Esophagus muscularis mucosa (tissue), 4 donors: ENCODE results near the gene CLEC16A. TPM values are rescaled to one million over a fixed set of nuclear protein-coding genes. Genes with fewer than 3 reads are reported as not detected.

Experiments used
- DNase-seq: peaks from one replicate; pipeline ENCODE4 v3.0.0-alpha.2; 2017; ENCODE audit errors: extremely low spot score
- H3K27ac ChIP-seq, 4 donors: fragments of 200-600 bp; sonication (generic); replicated peaks in 1 of 4; 1 replicate in 3 of 4; 2 replicates in 1 of 4; pipeline ENCODE4 v1.5.1; 2016 to 2019; ENCODE audit warnings: mild to moderate bottlenecking in 1 of 4
- H3K27me3 ChIP-seq, 4 donors: fragments of 200-600 bp; sonication (generic); one replicate each; pipeline versions ENCODE4 v1.5.1 to v1.6.0; 2016 to 2019
- H3K36me3 ChIP-seq, 4 donors: fragments of 200-600 bp; sonication (generic); one replicate each; pipeline ENCODE4 v1.5.1; 2016 to 2019
- H3K4me1 ChIP-seq, 4 donors: fragments of 200-600 bp; sonication (generic); one replicate each; pipeline ENCODE4 v1.5.1; 2016 to 2019
- H3K4me3 ChIP-seq, 4 donors: fragments of 200-600 bp; sonication (generic); 1 replicate in 2 of 4; 2 replicates in 2 of 4; pipeline ENCODE4 v1.5.1; 2016 to 2019; ENCODE audit warnings: mild to moderate bottlenecking in 4 of 4, moderate library complexity in 1 of 4
- H3K9me3 ChIP-seq, 4 donors: fragments of 200-600 bp; sonication (generic); 1 replicate in 3 of 4; 2 replicates in 1 of 4; pipeline ENCODE4 v1.5.1; 2016 to 2019
- CTCF ChIP-seq, 3 experiments: fragments of 200-600 bp in 2 of 3; fragments of 450-650 bp in 1 of 3; sonication (generic) in 2 of 3; IDR thresholded peaks; one replicate each; pipeline ENCODE4 v1.5.1; 2017 to 2019; ENCODE audit warnings: antibody characterized with exemption in 3 of 3, mild to moderate bottlenecking in 2 of 3, moderate library complexity in 1 of 3
- EP300 ChIP-seq: sonication (generic); formaldehyde crosslinking; IDR thresholded peaks from one replicate; pipeline ENCODE4 v1.6.1; 2017; ENCODE audit warnings: antibody characterized with exemption
- POLR2A ChIP-seq: fragments of 450-650 bp; IDR thresholded peaks from one replicate; pipeline ENCODE4 v1.6.1; 2017; ENCODE audit warnings: antibody characterized with exemption, moderate library complexity, mild to moderate bottlenecking, low read depth
- POLR2AphosphoS5 ChIP-seq, 2 donors: sonication (generic); formaldehyde crosslinking; IDR thresholded peaks; one replicate each; pipeline ENCODE4 v1.6.1; 2017; ENCODE audit warnings: antibody characterized with exemption in 2 of 2
- WGBS: methylation state at CpG from one replicate; pipeline ENCODE4 v1.1.5; 2018; 5-methylcytosine and 5-hydroxymethylcytosine counted together
- intact Hi-C: fragments of 100-400 bp; cut with DNase I; formaldehyde crosslinking; loops from one replicate; pipeline ENCODE4 v1.15.1; 2023
- total RNA-seq, 4 donors: library from RNA; depleted of rRNA; stranded (reverse); fragments of >200 nt; gene quantifications; one replicate each; pipeline versions ENCODE4 v1.1.0 to v1.2.1, GENCODE V29; 2016

CLEC16A gene
- total RNA-seq, 4 donors from 2014 or later, result 22.3 to 34.7 (median 29.2) TPM

- intact Hi-C loops, result no loop called here
- DNase-seq, result no peak
- Histone ChIP-seq H3K36me3 (no peaks in the 10 kb centered on the region), H3K27me3 (no peaks in the 10 kb centered on the region), H3K4me3 (no peak overlapping the region), H3K4me1 (peaks cover 31 to 64% (median 47%) of the 10 kb centered on the region in 4 donors), H3K27ac (peak overlapping the region; percentile 8 to 62 (median 50)), H3K9me3 (no peaks in the 10 kb centered on the region)
- TF ChIP-seq POLR2AphosphoS5 (IDR thresholded peaks at IDR 0.05), result peak in 1 of 2 donors; percentile 74
- no peak for TF ChIP-seq EP300
- 42% methylated on average over 7 of the region's 7 CpGs for WGBS
Observed at GRCh38 chr16:11105038-11105903, 160.9 kb downstream of the CLEC16A start.

- WGBS, result 94% methylated on average over 6 of the region's 6 CpGs
- Histone ChIP-seq H3K4me1 (peaks cover 23 to 52% (median 37%) of the 10 kb centered on the region in 4 donors), H3K36me3 (no peaks in the 10 kb centered on the region), H3K27ac (no peak overlapping the region), H3K9me3 (peaks cover 0 to 10% (median 5%) of the 10 kb centered on the region in 4 donors), H3K27me3 (no peaks in the 10 kb centered on the region), H3K4me3 (no peak overlapping the region)
- TF ChIP-seq POLR2A (no peak), CTCF (IDR thresholded peaks at IDR 0.05) (no peak), EP300 (no peak), POLR2AphosphoS5 (IDR thresholded peaks at IDR 0.05) (no peak)
- DNase-seq, result no peak
- intact Hi-C loops, result no loop called here
Observed at GRCh38 chr16:11106726-11107125, 162.4 kb downstream of the CLEC16A start.

GRCh38 chr16:11107780-11108465, 163.6 kb downstream of the CLEC16A start:
- intact Hi-C loops, result no loop called here
- Histone ChIP-seq H3K4me1 (peaks cover 20 to 56% (median 39%) of the 10 kb centered on the region in 4 donors), H3K36me3 (no peaks in the 10 kb centered on the region), H3K4me3 (no peak overlapping the region), H3K27ac (no peak overlapping the region), H3K9me3 (peaks cover 0 to 10% (median 5%) of the 10 kb centered on the region in 4 donors), H3K27me3 (no peaks in the 10 kb centered on the region)
- no peak for DNase-seq
- 58% methylated on average over 6 of the region's 8 CpGs for WGBS
- TF ChIP-seq CTCF (IDR thresholded peaks at IDR 0.05), result no peak

GRCh38 chr16:11108466-11108805, 164.1 kb downstream of the CLEC16A start:
- no peak overlapping the region for H3K27ac ChIP-seq
- no peak overlapping the region for H3K4me3 ChIP-seq
- intact Hi-C loops, result no loop called here
- peaks cover 20 to 60% (median 44%) of the 10 kb centered on the region in 4 donors for H3K4me1 ChIP-seq
- no peaks in the 10 kb centered on the region for H3K36me3 ChIP-seq
- peaks cover 0 to 10% (median 5%) of the 10 kb centered on the region in 4 donors for H3K9me3 ChIP-seq
- TF ChIP-seq EP300 (no peak), POLR2AphosphoS5 (IDR thresholded peaks at IDR 0.05) (no peak)
- no peak for DNase-seq
- H3K27me3 ChIP-seq, result no peaks in the 10 kb centered on the region

GRCh38 chr16:11109566-11109965, 165.2 kb downstream of the CLEC16A start:
- Histone ChIP-seq H3K36me3 (no peaks in the 10 kb centered on the region), H3K27ac (peak overlapping the region in 1 of 4 donors; percentile 16), H3K9me3 (peaks cover 0 to 10% (median 5%) of the 10 kb centered on the region in 4 donors), H3K4me3 (no peak overlapping the region), H3K27me3 (no peaks in the 10 kb centered on the region), H3K4me1 (peaks cover 15 to 60% (median 46%) of the 10 kb centered on the region in 4 donors)
- 42% methylated on average over 5 of the region's 6 CpGs for WGBS
- TF ChIP-seq POLR2AphosphoS5 (IDR thresholded peaks at IDR 0.05) (no peak), EP300 (no peak), CTCF (IDR thresholded peaks at IDR 0.05) (no peak), POLR2A (no peak)
- intact Hi-C loops, result no loop called here
- DNase-seq, result no peak
